Caco-2 (cell line): ENCODE results near the gene SLC34A3. TPM values are rescaled to one million over a fixed set of nuclear protein-coding genes. Genes with fewer than 3 reads are reported as not detected.

ENCODE experiments used
- BruUV-seq: library from RNA; stranded (reverse); fragments of 400-500 nt; replicated peaks from 2 replicates; lab custom pipeline; 2021; lab: Mats Ljungman, UMichigan
- CTCF ChIA-PET: fragments of 300-600 bp; sonication (Branson Sonifier 250); formaldehyde crosslinking; loops from one replicate; lab custom pipeline; 2022; ENCODE audit warnings: antibody characterized with exemption; lab: Charles Lee
- POLR2A ChIA-PET: fragments of 300-600 bp; sonication (Branson Sonifier 250); formaldehyde crosslinking; loops from one replicate; lab custom pipeline; 2022; ENCODE audit warnings: antibody characterized with exemption; lab: Charles Lee
- DNase-seq, 2 experiments: peaks; one replicate each; pipeline versions ENCODE4 v3.0.0 to v3.0.0-alpha.2; 2020 to 2022
- H3K27me3 ChIP-seq: replicated peaks from 2 replicates; pipeline ENCODE4 v1.6.0; 2011; ENCODE audit warnings: low read length; ENCODE audit not compliant: control insufficient read depth, insufficient read depth
- H3K36me3 ChIP-seq: 2 replicates; pipeline ENCODE4 v1.5.1; 2011; ENCODE audit warnings: low read length; ENCODE audit not compliant: control insufficient read depth, insufficient read depth
- H3K4me1 ChIP-seq: fragments of 250-450 bp; sonication (Bioruptor Pico); 2 replicates; pipeline ENCODE4 v1.5.1; 2020; ENCODE audit warnings: mild to moderate bottlenecking
- H3K4me3 ChIP-seq: 2 replicates; pipeline ENCODE4 v1.5.1; 2011; ENCODE audit warnings: low read depth, mild to moderate bottlenecking, control low read depth, low read length
- H3K9me3 ChIP-seq: fragments of 250-450 bp; sonication (Bioruptor Pico); 2 replicates; pipeline ENCODE4 v1.5.1; 2020; ENCODE audit warnings: mild to moderate bottlenecking, moderate library complexity
- H3K27ac Mint-ChIP-seq: one replicate; pipeline ENCODE4 v1.8.0; 2022; ENCODE audit warnings: mixed read lengths; ENCODE audit not compliant: unreplicated experiment
- H3K27me3 Mint-ChIP-seq: one replicate; pipeline ENCODE4 v1.8.0; 2022; ENCODE audit warnings: mixed read lengths; ENCODE audit not compliant: insufficient read depth, unreplicated experiment
- H3K36me3 Mint-ChIP-seq: one replicate; pipeline ENCODE4 v1.8.0; 2022; ENCODE audit warnings: mild to moderate bottlenecking, mixed read lengths; ENCODE audit not compliant: insufficient read depth, unreplicated experiment
- H3K4me1 Mint-ChIP-seq: one replicate; pipeline ENCODE4 v1.8.0; 2022; ENCODE audit warnings: low read depth, mixed read lengths; ENCODE audit not compliant: unreplicated experiment
- H3K4me3 Mint-ChIP-seq: one replicate; pipeline ENCODE4 v1.8.0; 2022; ENCODE audit warnings: mild to moderate bottlenecking, moderate library complexity, mixed read lengths; ENCODE audit not compliant: unreplicated experiment
- H3K9me3 Mint-ChIP-seq: one replicate; pipeline ENCODE4 v1.8.0; 2022; ENCODE audit warnings: mixed read lengths; ENCODE audit not compliant: unreplicated experiment
- CTCF ChIP-seq, 2 experiments: fragments of 200-600 bp in 1 of 2; IDR thresholded peaks; 1 replicate in 1 of 2; 2 replicates in 1 of 2; pipeline versions ENCODE4 v1.5.1 to v1.8.0; 2011 to 2022; ENCODE audit warnings: antibody characterized with exemption in 1 of 2, control low read depth in 1 of 2, inconsistent platforms in 1 of 2, low read depth in 1 of 2, low read length in 1 of 2, mild to moderate bottlenecking in 1 of 2, moderate library complexity in 1 of 2; ENCODE audit not compliant: insufficient read depth in 1 of 2, severe bottlenecking in 1 of 2, unreplicated experiment in 1 of 2
- intact Hi-C: fragments of 100-400 bp; cut with micrococcal nuclease; formaldehyde crosslinking; loops from one replicate; pipeline ENCODE4 v1.10.0; 2022; ENCODE audit not compliant: unreplicated experiment
- total RNA-seq: library from RNA; stranded (reverse); gene quantifications from 2 replicates; pipeline ENCODE4 v1.2.3, GENCODE V29; 2022

The SLC34A3 gene
- total RNA-seq, 1 experiment from 2014 or later, result not detected

- H3K9me3 ChIP-seq, result no peaks in the 10 kb centered on the region
- intact Hi-C loops, result no loop called here
- no peak overlapping the region for H3K4me3 ChIP-seq
- H3K27ac Mint-ChIP-seq, result no peak overlapping the region
- H3K4me1 Mint-ChIP-seq, result no peaks in the 10 kb centered on the region
- H3K27me3 Mint-ChIP-seq, result no peaks in the 10 kb centered on the region
- no peak for DNase-seq
- no peak overlapping the region for H3K4me3 Mint-ChIP-seq
- TF ChIP-seq CTCF (IDR thresholded peaks at IDR 0.05; ENCODE audit: insufficient read depth in 1 of 2, low read depth in 1 of 2, low read length in 1 of 2, severe bottlenecking in 1 of 2, unreplicated experiment in 1 of 2), result no peak
- BruUV-seq, result no TSS peak
- peaks cover 79% of the 10 kb centered on the region for H3K36me3 Mint-ChIP-seq
- no peaks in the 10 kb centered on the region for H3K27me3 ChIP-seq
- ChIA-PET CTCF (interaction anchor here (0.8 kb wide), 1 partner anchor 12 kb away, joined by 3 read pairs; no protein-coding TSS in a partner anchor), POLR2A (no interaction called here)
- H3K9me3 Mint-ChIP-seq, result no peaks in the 10 kb centered on the region
- no peaks in the 10 kb centered on the region for H3K4me1 ChIP-seq
- peaks cover 3% of the 10 kb centered on the region for H3K36me3 ChIP-seq
These were observed 35.4 kb downstream of the SLC34A3 start for GRCh38 chr9:137266162-137266527.

GRCh38 chr9:137266585-137267453, 36.1 kb downstream of the SLC34A3 start:
- Histone ChIP-seq H3K36me3 (peaks cover 3% of the 10 kb centered on the region), H3K4me1 (no peaks in the 10 kb centered on the region), H3K27me3 (no peaks in the 10 kb centered on the region), H3K9me3 (no peaks in the 10 kb centered on the region), H3K4me3 (no peak overlapping the region)
- intact Hi-C loops, result no loop called here
- H3K4me3 Mint-ChIP-seq, result no peak overlapping the region
- POLR2A ChIA-PET, result no interaction called here
- CTCF ChIA-PET, result interaction anchor here (0.7 kb wide), 1 partner anchor 268 kb away, joined by 8 read pairs; no protein-coding TSS in a partner anchor
- no peaks in the 10 kb centered on the region for H3K9me3 Mint-ChIP-seq
- peaks cover 78% of the 10 kb centered on the region for H3K36me3 Mint-ChIP-seq
- no peaks in the 10 kb centered on the region for H3K27me3 Mint-ChIP-seq
- no peaks in the 10 kb centered on the region for H3K4me1 Mint-ChIP-seq
- no peak overlapping the region for H3K27ac Mint-ChIP-seq
- TF ChIP-seq CTCF (IDR thresholded peaks at IDR 0.05; ENCODE audit: insufficient read depth in 1 of 2, low read depth in 1 of 2, low read length in 1 of 2, severe bottlenecking in 1 of 2, unreplicated experiment in 1 of 2), result no peak
- no TSS peak for BruUV-seq
- no peak for DNase-seq

- Histone ChIP-seq H3K4me1 (no peaks in the 10 kb centered on the region), H3K27me3 (no peaks in the 10 kb centered on the region), H3K9me3 (no peaks in the 10 kb centered on the region), H3K4me3 (no peak overlapping the region), H3K36me3 (peaks cover 3% of the 10 kb centered on the region)
- no TSS peak for BruUV-seq
- TF ChIP-seq CTCF (IDR thresholded peaks at IDR 0.05; ENCODE audit: insufficient read depth in 1 of 2, low read depth in 1 of 2, low read length in 1 of 2, severe bottlenecking in 1 of 2, unreplicated experiment in 1 of 2), result no peak
- no peak for DNase-seq
- Mint-ChIP-seq H3K36me3 (peaks cover 75% of the 10 kb centered on the region), H3K4me3 (no peak overlapping the region), H3K9me3 (no peaks in the 10 kb centered on the region), H3K27ac (no peak overlapping the region), H3K27me3 (no peaks in the 10 kb centered on the region), H3K4me1 (no peaks in the 10 kb centered on the region)
- ChIA-PET POLR2A (no interaction called here), CTCF (interaction anchor here (0.7 kb wide), 1 partner anchor 267 kb away, joined by 8 read pairs; no protein-coding TSS in a partner anchor)
- intact Hi-C loops, result no loop called here
These were observed 37.2 kb downstream of the SLC34A3 start for GRCh38 chr9:137267933-137268355.
